Skin of body (tissue), 2 donors: ENCODE data around the gene VPS37C. TPM values are rescaled to one million over a fixed set of nuclear protein-coding genes. Genes with fewer than 3 reads are reported as not detected.

Experiments used
- DNase-seq: peaks from one replicate; lab custom pipeline; 2025; lab: John Stamatoyannopoulos, UW
- total RNA-seq: library from RNA; depleted of rRNA; stranded (reverse); fragments of >200 nt; gene quantifications from one replicate; pipeline ENCODE4 v1.2.3, GENCODE V29; 2014

VPS37C gene
- total RNA-seq, 1 donor from 2014 or later, result 9.9 TPM

DNA sequence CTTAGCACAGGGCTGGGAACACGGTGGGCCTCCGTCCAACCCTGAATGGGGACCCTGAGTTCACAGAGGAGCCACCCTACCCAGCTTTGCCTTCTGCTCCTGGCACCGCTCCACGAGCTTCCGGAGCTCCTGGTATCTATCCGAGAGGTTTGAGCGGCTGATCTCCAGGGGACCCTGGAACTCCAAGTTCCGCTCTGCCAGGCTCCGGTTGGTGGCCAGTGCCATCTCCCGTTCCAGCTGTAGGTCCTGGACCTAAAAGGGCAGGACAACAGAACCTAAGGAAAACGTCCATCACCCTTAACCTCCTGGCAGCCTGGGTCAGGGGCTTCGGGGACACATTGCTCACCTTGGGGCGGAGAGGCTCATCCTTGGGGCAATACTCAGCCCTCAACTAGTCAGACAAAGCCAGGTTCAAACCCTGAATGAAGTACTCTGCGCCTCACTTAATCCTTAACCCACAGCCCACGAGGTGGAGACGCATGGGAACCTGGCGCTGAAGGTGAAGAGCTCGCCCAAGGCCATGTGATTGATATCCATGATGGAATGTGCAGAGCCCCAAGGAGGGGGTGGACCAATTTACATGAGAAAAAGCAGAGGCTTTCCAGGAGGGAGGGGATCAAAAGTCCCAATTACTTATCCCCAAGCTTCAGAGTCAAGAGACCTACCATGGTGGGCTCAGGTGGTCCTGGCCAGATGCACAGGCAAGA is 27.1 kb downstream of the VPS37C start:
- no peak for DNase-seq

DNA sequence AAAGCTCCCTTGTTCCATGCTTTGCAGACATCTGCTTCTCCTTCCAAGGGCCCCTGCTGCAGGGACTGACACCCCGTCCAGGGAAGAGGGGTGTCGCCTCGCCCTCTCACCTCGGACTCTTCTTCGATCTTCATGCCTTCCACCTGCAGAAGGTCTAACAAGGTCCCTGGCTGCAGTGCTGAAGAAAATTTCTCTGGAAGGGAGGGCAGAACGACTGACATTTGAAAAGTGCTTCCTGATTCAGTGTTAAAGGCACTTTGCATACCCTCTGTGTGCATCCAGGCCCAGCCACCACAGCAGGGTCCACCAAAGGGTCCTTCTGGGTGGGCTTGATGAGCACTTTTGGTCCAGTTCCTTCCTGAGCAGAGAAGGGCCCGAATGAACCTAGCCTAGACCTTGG is 28.1 kb downstream of the VPS37C start:
- no peak for DNase-seq

DNA sequence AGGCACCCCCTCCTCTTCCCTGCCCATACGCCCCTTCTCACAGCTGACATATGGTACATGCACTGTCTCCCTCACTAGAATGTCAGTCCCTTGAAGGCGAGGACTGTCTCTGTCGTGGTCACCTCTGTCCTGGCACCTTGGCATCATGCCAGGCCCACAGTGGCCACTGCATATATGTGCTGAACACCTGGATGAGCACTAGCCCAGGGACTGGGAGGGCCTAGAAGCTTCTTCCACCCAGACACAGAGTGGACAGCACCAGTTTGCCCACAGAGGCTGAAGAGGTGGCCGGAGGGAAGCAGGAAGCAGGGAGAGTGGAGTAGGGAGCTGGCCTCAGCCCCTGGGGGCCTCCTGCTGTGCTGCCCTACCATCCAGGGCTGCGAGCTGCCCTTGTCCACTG is 28.6 kb downstream of the VPS37C start:
- no peak for DNase-seq

DNA sequence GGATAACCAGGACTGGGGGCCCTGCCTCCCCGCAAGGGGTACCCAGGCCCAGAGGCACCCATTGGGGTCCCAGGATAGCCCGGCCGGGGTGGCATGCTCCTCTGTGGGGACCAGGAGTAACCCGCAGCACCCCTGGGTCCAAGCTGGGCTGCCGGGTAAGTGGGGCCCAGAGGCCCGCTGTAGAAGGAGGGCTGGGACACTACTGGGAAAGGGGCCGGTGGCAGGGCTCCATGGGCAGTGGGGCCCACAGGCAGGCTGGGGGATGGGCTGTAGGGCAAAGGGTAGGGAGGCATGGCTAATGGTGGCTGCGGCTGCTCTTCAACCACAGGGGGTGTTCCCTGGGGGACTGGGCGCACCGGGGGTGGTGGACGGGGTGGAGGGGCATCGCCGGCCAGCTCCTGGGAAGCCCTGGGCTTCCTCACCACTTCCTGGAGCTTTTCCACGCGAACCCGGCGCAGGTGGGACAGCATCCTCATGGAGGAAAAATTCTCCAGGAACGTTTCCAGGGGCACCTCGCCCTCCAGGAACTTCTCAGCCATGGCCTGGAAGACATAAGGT is 29.1 kb downstream of the VPS37C start:
- DNase-seq, result no peak

DNA sequence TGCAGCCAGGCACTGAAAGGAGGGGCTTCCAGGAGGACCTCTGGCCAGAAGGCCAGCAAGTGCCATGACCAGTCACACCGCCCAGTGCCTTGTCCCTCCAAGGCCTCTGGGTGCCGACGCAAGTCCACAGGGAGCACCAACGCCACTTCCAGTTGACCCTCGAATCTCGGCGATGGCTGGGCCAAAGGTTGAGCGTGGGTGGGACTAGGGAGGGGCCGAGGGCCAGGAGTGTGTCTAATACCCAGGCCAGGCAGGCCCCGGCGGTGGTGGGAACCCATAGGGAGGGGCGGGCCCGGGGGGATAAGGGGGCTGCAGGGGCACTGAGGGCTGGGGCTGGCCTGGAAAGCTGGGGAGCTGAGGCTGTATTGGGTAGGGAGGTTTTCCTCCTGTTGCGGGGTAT is 29.6 kb downstream of the VPS37C start:
- no peak for DNase-seq

DNA sequence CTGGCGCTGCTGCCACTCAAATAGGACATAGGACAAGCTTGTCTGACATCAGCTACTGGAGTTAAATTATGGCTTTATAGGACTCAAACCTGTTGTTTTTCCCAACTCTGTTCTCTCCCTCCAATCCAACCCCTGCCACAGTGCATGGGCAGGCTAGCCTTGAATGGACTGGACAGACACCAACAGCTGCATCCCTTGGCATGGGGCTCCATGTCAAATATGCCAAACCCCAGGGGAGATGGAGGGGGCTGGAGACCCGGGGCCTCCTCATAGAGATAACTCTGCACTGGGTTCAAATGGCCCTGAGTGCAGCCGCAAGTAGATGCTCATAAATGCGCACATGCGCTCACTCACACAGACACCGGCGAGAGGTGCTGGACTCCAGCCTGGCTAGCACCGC is 30.0 kb downstream of the VPS37C start:
- DNase-seq, result no peak

DNA sequence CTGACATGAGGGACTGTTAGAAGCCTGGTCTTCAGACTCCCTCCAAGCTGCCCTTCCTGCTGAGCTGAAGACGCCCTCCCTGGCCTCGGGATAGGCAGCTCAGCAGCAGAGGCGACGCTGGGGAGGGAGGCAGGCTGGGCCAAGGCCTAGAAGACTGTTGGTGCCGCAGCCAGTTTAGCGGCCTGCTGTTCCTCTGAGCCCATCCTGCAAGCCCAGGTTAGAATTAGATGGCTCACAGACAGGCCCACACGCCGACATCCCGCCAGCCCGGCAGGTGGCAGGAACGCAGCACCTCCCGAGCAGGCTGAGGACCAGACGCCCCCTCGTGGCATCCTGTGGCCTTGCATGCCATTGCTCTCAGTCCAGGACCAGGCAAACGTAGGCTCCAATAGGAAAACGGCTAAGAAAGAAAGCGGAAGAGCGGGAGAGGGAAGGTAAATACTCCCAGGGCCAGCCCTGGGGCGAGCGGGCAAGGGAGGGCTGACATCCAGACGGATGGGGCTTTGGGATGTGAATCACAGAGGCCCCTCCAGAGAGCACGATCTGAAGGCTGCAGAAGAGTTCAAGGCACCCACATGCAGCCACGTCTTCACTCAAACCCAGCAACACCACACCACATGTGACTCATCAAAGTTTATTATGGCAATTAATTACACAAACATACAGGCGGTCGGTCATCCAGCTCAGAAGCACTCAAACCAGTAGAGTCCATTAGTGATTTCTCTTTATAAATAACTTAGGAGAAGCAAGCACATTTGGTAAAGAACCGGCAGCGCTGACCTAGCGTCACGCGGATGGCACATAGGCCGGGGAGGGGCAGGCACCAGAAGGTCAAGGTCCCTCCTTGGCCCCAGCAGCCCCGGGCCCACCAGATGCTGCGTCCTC is 31.3 kb downstream of the VPS37C start:
- no peak for DNase-seq

DNA sequence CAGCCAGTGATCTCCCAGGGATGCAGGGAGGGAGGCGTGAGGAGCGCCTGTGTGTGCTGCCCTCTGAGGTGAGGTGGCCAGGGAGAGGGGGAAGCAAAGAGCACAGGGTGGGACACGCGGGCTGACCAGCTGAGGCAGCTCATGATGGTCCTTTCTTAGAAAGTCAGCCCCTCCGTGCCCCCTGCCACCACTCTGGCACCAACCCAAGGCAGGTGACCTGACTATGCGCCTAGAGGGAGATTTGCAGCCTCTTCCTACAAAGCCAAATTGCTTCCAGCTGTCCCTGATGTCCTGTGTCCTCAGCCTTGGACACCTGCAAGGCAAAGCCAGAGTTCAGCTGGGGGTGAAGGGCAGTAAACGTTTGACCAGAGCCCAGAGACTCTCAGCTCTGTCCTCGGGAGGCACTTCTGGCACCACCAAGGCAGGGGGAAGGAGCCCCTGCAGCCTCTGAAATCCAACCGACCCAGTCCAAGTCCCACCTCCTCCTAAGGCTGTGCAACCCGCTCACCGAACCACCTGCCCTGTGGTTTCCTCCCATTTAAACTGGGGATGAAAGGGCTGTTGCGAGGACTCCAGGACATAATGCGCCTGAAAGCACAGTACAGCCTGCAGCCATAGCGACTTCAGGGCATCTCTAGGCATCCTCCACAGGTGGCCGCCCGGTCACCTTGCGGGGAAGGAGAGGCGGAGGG is 32.1 kb downstream of the VPS37C start:
- no peak for DNase-seq

DNA sequence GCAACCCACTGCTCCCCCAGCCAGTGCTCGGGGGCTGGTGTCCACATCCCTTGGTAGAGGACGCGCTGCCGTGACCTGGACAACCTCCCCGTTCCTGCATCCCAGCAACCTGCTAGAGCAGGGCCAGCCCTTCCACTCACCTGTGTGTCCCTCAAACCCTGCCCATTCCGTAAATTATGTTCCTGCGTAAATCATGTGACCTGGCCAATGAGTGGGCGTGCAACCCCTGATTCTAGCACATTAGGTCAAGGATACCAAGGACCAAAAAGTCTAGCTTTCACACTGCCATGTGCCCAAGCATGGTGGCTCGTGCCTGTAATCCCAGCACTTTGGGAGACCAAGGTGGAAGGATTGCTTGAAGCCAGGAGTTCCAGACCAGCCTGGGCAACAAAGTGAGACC is 33.2 kb downstream of the VPS37C start:
- no peak for DNase-seq

DNA sequence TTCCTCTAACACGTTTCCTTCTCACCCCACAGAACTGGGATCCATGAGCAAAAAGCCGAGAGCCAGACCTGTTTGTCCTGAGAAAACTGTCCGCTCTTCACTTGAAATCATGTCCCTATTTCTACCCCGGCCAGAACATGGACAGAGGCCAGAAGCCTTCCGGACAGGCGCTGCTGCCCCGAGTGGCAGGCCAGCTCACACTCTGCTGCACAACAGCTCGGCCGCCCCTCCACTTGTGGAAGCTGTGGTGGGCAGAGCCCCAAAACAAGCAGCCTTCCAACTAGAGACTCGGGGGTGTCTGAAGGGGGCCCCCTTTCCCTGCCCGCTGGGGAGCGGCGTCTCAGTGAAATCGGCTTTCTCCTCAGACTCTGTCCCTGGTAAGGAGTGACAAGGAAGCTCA is 35.0 kb downstream of the VPS37C start:
- no peak for DNase-seq

DNA sequence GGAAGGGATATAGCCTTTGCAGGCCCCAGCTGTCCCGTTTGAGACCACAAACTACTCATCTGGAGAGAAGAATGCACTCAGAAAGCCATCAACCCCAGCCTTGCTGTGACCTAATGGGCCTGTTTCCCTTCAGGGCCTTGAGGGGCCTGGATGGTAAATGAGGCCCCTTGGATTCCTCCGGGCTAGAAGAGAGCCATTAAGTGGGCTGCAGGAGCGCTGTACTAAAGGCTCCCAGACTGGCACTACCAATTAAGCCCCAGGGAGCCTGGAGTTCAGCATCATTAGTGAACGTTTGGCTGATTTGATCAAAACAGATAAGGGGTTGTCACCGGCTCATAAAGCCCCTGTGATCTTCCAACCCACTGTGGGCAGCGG is 35.9 kb downstream of the VPS37C start:
- no peak for DNase-seq

DNA sequence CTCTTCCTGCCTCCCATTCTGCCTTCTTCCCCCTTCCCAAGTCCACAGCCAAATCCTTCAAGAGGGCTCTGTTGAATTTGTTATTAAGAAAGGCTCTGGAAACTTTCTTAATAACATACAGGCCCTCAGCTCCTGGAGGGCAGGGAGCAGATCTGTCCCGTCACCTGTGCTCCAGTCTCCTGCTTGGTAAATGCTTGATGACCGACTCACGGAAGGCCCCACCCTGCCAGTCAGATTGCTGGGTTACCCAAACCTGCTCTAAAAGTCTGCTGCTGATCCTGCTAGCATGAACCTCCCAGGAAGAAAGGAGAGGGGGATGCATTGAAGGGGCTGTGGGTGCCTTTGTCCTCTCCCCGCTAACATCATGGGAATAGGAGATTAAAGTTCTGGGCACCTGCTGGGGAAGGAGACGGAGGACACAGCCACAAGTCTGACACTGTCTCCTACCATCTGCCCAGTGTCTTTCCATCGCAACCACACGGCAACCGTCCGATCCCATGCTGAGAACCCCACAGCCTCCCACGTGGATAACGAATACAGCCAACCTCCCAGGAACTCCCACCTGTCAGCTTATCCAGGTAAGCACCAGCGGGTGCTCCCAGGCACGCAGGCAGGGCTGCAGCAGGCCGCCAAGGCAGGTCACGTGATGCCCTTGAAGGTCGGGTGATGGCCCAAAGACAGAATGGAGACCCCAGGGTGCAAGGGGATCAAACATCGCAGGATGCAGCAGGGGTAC is 36.5 kb downstream of the VPS37C start:
- DNase-seq, result no peak

DNA sequence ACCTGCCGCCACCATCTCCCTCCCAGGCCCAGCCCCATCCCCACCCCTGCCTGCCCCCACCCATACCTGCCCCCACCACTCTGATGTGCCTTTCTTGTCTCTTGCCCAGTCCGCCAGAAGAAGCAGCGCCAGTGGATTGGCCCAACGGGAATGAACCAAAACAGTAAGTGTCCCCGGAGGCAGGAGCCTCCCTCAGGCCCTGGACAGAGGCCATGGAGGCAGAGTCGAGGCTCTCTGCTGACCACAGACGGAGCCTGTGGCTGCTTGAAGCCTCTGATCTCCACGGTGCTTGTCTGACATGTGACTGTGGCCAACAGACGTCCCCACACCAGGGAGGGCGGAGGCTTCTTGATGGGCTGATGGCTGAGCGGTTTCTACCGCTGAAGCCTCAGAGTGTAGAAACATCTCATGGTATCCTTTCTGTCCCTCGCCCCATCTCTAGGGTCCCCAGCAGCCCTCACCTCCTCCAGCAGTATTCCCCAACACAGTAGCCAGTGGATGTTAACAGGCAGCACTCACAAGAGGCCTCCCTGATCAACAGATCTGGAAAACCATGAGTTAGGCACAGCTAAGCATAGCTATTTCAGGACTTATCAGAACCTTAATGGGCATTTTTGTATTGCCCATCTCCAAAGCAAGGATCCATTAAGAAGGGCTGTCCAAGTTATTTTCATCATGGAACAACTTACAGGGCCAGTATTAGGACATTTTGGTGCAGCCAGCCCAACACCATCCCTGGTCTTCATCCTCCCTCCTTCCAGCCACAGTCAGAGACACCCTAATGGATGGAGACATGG is 37.3 kb downstream of the VPS37C start:
- no peak for DNase-seq

DNA sequence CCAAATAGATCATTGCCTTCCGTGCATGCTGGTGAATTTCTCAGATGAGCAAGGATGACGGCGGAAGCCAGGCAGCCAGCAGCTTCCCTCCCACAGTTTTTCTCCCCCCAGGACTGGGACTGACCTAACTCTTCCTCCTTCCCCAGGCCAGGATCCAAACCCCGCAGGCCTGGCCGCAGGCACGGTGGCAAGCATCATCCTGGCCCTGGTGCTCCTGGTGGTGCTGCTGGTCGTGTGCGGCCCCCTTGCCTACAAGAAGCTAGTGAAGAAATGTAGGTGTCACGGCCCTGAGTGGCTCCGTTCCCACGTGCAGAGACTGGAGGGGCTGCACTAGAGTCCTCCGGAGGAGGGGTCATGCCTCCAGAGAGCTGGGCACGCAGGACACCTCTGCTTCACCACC is 38.5 kb downstream of the VPS37C start:
- DNase-seq, result no peak

DNA sequence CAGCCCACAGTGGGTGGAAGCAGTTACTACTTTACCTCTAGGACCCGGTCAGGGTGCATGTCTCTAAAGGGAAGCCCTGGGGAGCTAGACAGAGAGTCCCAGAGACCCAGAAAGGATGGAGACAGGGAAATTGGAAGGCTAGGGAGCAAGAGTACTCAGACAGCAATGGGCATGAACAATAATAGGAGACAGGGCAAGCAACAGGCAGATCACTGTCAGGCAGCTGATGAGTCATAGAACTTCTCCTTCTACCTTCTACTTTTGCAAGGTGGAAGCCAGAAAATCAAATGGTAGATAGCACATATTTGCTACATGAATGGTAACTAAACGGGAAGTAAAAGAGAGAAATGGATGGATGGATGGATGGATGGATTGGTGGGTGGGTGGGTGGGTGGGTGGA is 39.3 kb downstream of the VPS37C start:
- no peak for DNase-seq

DNA sequence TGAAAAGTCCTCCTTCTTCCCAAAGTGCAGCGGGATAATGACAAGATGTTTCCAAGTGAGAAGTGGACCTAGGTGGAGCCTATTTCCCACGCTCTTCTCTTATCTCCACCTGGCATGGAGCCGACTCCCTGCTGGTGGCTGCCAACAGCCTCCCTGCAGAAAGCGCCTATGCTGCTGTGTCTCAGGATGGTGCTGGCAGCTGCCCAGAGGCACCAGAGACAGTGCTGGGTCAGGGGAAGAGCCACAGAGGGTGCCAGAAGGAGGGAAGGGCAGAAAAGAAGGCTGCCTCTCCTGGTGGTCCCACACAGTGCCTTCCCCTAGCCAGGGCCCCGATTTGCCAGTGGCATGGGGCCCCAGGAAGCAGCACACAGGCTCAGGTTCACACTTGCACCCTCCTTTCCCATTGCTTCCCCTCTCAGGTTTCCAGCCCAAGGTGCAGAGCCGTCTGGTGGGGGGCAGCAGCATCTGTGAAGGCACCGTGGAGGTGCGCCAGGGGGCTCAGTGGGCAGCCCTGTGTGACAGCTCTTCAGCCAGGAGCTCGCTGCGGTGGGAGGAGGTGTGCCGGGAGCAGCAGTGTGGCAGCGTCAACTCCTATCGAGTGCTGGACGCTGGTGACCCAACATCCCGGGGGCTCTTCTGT is 39.9 kb downstream of the VPS37C start:
- no peak for DNase-seq

DNA sequence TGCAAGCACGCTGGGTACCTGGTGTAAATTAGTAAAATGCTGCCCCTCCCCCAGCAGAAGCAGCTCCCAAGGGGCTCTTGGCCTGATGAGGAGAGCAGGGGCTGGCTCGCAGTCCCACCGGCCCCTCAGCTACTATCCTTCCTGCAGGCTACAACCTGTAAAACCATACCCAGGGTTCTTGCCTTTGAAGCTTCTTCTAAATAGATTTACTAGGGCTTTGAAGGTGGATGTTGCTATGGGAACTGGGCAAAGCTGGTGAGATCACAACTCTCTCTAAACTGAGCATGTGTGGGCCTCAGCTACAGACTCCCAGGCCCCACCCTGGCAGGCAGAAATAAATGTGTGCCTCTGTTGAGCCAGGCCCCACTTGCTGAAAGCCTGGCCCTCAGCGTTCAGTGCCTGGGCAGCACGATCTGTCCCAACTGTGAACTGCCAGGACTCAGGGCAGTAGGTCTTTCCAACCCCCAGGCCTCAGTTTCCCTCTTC is 40.5 kb downstream of the VPS37C start:
- DNase-seq, result no peak

DNA sequence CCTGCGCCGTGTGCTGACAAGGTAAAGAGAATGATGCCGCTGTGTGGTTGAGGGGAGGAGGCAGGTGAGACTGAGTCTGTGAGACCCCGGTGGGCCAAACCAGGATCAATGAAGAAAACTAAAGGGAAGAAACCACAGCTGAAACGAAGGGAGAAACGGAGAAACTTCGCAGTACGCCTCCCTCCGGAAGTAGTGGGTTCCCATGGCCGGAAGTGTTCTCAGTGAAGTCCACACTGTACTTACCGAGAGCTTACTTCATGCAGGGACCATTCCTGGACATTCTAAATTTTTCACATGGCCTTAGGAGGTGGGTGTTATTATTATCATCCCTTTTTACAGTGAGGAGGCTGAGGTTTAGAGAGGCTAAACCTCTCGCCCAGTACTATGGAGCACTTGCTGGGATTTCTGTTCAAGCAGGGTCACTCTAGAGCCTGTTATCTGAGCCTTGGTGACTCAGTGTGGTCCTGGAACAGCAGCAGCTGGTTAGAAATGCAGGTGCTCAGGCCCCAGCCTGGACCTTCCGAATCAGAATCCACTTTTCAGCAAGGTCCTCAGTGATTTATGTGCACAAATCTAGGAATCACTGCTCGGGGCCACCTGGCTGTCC is 41.0 kb downstream of the VPS37C start:
- DNase-seq, result no peak

DNA sequence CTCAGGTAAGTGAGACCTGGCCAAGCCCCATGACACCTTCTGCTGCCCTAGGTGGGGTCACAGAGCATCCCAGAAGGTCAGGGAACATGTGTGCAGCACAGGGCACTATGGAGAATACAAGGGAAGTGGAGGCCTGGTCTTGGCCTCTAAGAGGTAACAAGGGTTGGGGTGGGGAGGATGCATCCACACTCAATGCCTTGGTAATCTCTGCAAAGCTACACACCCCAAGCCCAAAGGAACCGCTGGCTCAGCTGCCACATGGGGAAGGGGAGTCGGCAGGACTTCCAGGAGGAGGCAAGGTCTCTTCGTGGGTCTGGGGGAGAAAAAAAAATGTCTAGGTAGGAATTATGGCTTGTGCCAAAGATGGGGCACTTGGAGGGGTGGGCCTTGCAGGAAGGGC is 41.7 kb downstream of the VPS37C start:
- no peak for DNase-seq
